Activated T-cell treated with anti-CD3 and anti-CD28 coated beads, Interleukin-2, amount 50 U/mL, for 1 hour (primary cell): Measurements from ENCODE around the gene BCL2L2.

ENCODE experiments used
- DNase-seq: peaks from one replicate; pipeline ENCODE4 v3.0.0-alpha.2; 2020

Gene BCL2L2

DNA sequence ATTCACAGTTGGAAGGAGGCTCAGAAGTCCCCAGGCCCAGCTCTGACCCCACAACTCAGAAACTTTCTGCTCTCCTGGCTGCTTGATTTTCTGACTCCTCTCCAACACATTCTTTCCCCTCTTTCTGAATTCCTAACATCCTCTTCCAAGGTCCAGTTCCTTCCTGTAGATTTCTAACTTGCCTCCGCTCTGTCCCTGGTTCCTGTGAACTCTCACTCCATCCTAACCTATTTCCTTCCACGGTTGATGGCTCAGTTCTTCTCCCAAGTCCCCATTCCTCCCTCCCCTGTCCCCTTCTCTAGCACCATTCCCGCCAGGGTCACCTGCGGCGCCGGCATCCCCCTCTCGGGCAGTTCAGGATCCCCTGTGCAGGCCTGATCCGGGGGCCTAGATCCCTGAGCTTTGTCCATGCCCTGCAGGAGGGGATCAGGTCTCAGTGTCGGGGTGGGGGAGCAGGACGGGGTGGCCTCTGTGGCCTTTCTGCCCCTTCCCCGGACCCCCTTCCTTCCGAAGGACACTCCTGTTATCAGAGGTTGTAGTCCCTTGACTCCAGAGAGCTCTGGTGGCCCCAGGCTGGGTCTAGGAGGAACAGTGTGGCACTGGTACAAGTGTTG lies 52.0 kb downstream of the BCL2L2 start:
- no peak for DNase-seq

- DNase-seq = no peak
Observed at GRCh38 chr14:23359167-23359626, 52.6 kb downstream of the BCL2L2 start.

DNA sequence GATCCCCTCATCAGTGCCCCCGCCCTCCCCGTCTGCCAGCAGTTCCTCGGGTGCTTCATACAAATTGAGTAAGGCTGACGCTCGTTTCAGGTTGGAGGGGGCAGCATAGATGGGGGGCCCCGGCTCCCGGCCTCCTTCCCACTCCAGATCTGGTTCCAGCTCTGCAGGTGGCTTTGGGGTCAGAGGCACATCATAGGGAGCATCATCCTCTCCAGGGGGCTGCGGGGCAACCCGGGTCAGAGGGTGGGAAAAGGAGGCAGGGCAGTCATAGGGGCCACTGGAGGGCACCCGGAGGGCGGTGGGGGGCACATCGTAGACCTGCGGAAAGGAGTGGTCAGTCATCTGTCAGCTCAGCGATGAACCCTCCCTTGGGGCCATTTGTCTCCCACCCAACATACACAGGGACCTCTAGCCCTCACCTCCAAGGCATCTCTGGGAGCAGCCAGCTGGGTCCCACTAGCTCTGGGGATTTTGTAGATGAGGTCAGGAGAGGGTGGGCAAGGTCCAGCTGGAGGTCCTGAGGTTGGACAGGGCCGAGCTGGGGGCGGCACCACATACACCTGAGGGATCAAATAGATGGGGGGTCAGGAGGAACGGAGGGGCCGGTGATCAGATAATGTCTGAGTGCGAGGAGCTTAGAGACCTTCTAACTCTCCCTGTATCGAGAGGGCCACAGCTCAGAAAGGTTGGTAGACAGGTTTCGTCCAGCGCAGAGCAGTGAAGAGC lies 53.3 kb downstream of the BCL2L2 start:
- no peak for DNase-seq

- DNase-seq = no peak
Observed at GRCh38 chr14:23360496-23360895, 53.9 kb downstream of the BCL2L2 start.

- no peak for DNase-seq
Observed at GRCh38 chr14:23361320-23361719, 54.7 kb downstream of the BCL2L2 start.
